Keratinocyte (primary cell): Measurements from ENCODE around the gene FAN1. TPM values are rescaled to one million over a fixed set of nuclear protein-coding genes. Genes with fewer than 3 reads are reported as not detected.
A peak's percentile ranks its signal among the peaks of the same experiment; 100 is the strongest.

Experiments
- DNase-seq: peaks from one replicate; pipeline ENCODE4 v3.0.0-alpha.2; 2011; ENCODE audit warnings: low read depth, missing footprints, low spot score
- FAIRE-seq: peaks from 2 replicates; lab custom pipeline; 2011; peaks lifted over from hg19 to GRCh38; lab: Jason Lieb, UNC
- H2AFZ ChIP-seq: 2 replicates; pipeline ENCODE4 v1.6.0; 2012; ENCODE audit warnings: low read length, control low read depth, inconsistent platforms; ENCODE audit not compliant: control insufficient read depth
- H3K27ac ChIP-seq: 2 replicates; pipeline ENCODE4 v1.5.1; 2011; ENCODE audit warnings: low read length; ENCODE audit not compliant: control insufficient read depth, insufficient read depth
- H3K27me3 ChIP-seq: 3 replicates; pipeline ENCODE4 v1.6.0; 2011; ENCODE audit warnings: low read length; ENCODE audit not compliant: control insufficient read depth, insufficient read depth; ENCODE audit errors: extremely low read depth
- H3K36me3 ChIP-seq, 2 experiments: 2 replicates in 1 of 2; 3 replicates in 1 of 2; pipeline ENCODE4 v1.5.1; 2011; ENCODE audit warnings: low read length in 2 of 2, mild to moderate bottlenecking in 1 of 2; ENCODE audit not compliant: control insufficient read depth in 2 of 2, insufficient read depth in 2 of 2; ENCODE audit errors: extremely low read depth in 1 of 2
- H3K4me1 ChIP-seq: 3 replicates; pipeline ENCODE4 v1.5.1; 2011; ENCODE audit warnings: low read length; ENCODE audit not compliant: control insufficient read depth, insufficient read depth; ENCODE audit errors: extremely low read depth
- H3K4me2 ChIP-seq: 3 replicates; pipeline ENCODE4 v1.6.0; 2011; ENCODE audit warnings: low read depth, low read length; ENCODE audit not compliant: control insufficient read depth, insufficient read depth; ENCODE audit errors: extremely low read depth
- H3K4me3 ChIP-seq, 3 experiments: fragments of 200-600 bp in 1 of 3; sonication (generic) in 1 of 3; 2 replicates in 2 of 3; 3 replicates in 1 of 3; pipeline ENCODE4 v1.5.1; 2011 to 2016; ENCODE audit warnings: low read length in 3 of 3, mild to moderate bottlenecking in 3 of 3, control low read depth in 2 of 3, inconsistent platforms in 1 of 3, low read depth in 1 of 3, mixed read lengths in 1 of 3, mixed run types in 1 of 3, moderate library complexity in 1 of 3; ENCODE audit not compliant: control insufficient read depth in 2 of 3, insufficient read depth in 2 of 3; ENCODE audit errors: extremely low read depth in 1 of 3
- H3K79me2 ChIP-seq: 2 replicates; pipeline ENCODE4 v1.6.0; 2012; ENCODE audit warnings: low read length; ENCODE audit not compliant: control insufficient read depth, insufficient read depth
- H3K9ac ChIP-seq: 3 replicates; pipeline ENCODE4 v1.6.0; 2011; ENCODE audit warnings: low read length; ENCODE audit not compliant: control insufficient read depth, insufficient read depth; ENCODE audit errors: extremely low read depth
- H3K9me1 ChIP-seq: 3 replicates; pipeline ENCODE4 v1.6.0; 2011; ENCODE audit warnings: low read length; ENCODE audit not compliant: control insufficient read depth, insufficient read depth; ENCODE audit errors: extremely low read depth
- H3K9me3 ChIP-seq: 2 replicates; pipeline ENCODE4 v1.5.1; 2012; ENCODE audit warnings: low read depth, low read length; ENCODE audit not compliant: control insufficient read depth
- H4K20me1 ChIP-seq: 3 replicates; pipeline ENCODE4 v1.6.0; 2011; ENCODE audit warnings: low read length; ENCODE audit not compliant: control insufficient read depth, insufficient read depth; ENCODE audit errors: extremely low read depth
- EZH2 ChIP-seq: IDR thresholded peaks from one replicate; pipeline ENCODE4 v1.6.1; 2012; ENCODE audit warnings: inconsistent platforms, mild to moderate bottlenecking, low read length, moderate library complexity
- dilution Hi-C: fragments of 300-500 bp; cut with MboI; formaldehyde crosslinking; loops from one replicate; pipeline ENCODE4 v1.7.0; 2020; ENCODE audit warnings: low sequenced_read_pairs; ENCODE audit not compliant: extremely low pct_ligation_motif_present
- polyA plus RNA-seq, 5 experiments: library from polyadenylated mRNA; depleted of rRNA in 3 of 5; stranded (reverse) in 3 of 5; stranded (forward) in 1 of 5; unstranded in 1 of 5; fragments of >200 nt; gene quantifications; 1 replicate in 1 of 5; 2 replicates in 3 of 5; 3 replicates in 1 of 5; pipeline versions ENCODE4 v1.2.1 to v1.2.3, GENCODE V29; 2011 to 2012; ENCODE audit warnings: missing spikeins in 2 of 5, low read depth in 1 of 5, low replicate concordance in 1 of 5
- TF ChIP-seq, protein P1 (sequence below), 3 experiments: IDR thresholded peaks in 1 of 3; conservative IDR thresholded peaks in 1 of 3; optimal IDR thresholded peaks in 1 of 3; 2 replicates in 2 of 3; 3 replicates in 1 of 3; pipeline versions ENCODE3 to v1.5.1; 2011; ENCODE audit warnings: low read length in 3 of 3, mild to moderate bottlenecking in 3 of 3, moderate library complexity in 2 of 3, control low read depth in 1 of 3, inconsistent platforms in 1 of 3; ENCODE audit not compliant: insufficient read depth in 2 of 3; ENCODE audit errors: extremely low read depth in 1 of 3

The FAN1 gene
- polyA plus RNA-seq, 1 donor (not counting 4 experiments of a cell fraction or from before 2014, with no cell fraction given) = 17.2 TPM

DNA sequence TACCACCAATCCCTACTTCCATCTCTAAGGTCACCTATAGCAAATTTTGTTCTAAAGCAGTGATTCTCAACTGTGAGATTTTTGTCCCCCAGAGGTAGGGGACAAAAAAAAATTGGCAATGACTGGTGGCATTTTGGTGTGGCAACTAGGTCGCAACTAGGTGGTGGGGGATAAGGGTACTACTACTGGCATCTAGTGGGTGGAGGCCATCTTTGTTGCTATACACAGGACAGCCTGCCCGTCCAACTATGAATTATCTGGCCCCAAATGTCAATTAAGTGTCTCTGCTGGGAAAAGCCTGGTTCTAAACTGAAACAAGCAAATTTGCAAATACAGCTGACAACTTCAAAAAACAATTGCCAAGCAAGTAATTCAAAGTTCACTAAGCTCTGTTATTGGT lies 86.3 kb downstream of the FAN1 start:
- FAIRE-seq (no peak), DNase-seq (no peak)
- H4K20me1 ChIP-seq = no peaks in the 10 kb centered on the region
- peaks cover 14% of the 10 kb centered on the region for H3K4me1 ChIP-seq
- H3K36me3 ChIP-seq = peaks cover 6 to 19% of the 10 kb centered on the region in 2 experiments
- TF ChIP-seq EZH2 = no peak
- TF ChIP-seq, protein P1, sequence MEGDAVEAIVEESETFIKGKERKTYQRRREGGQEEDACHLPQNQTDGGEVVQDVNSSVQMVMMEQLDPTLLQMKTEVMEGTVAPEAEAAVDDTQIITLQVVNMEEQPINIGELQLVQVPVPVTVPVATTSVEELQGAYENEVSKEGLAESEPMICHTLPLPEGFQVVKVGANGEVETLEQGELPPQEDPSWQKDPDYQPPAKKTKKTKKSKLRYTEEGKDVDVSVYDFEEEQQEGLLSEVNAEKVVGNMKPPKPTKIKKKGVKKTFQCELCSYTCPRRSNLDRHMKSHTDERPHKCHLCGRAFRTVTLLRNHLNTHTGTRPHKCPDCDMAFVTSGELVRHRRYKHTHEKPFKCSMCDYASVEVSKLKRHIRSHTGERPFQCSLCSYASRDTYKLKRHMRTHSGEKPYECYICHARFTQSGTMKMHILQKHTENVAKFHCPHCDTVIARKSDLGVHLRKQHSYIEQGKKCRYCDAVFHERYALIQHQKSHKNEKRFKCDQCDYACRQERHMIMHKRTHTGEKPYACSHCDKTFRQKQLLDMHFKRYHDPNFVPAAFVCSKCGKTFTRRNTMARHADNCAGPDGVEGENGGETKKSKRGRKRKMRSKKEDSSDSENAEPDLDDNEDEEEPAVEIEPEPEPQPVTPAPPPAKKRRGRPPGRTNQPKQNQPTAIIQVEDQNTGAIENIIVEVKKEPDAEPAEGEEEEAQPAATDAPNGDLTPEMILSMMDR (optimal IDR thresholded peaks at IDR 0.05 in 1 of 3, IDR thresholded peaks at IDR 0.05 in 1 of 3, conservative IDR thresholded peaks at IDR 0.05 in 1 of 3; ENCODE audit: extremely low read depth in 1 of 3, insufficient read depth in 2 of 3, low read length in 3 of 3) = peak in 1 of 3 experiments; percentile 31
- peak overlapping the region; percentile 95 for H3K9ac ChIP-seq
- H3K79me2 ChIP-seq = peaks cover 31% of the 10 kb centered on the region
- H3K9me1 ChIP-seq = no peaks in the 10 kb centered on the region
- peak overlapping the region; percentile 91 for H3K27ac ChIP-seq
- H3K27me3 ChIP-seq = no peaks in the 10 kb centered on the region
- no peaks in the 10 kb centered on the region for H3K9me3 ChIP-seq
- H3K4me3 ChIP-seq = peak overlapping the region; percentile 82 to 99 (median 96)
- H3K4me2 ChIP-seq = peak overlapping the region; percentile 89
- no peak overlapping the region for H2AFZ ChIP-seq
- dilution Hi-C loops = no loop called here

DNA sequence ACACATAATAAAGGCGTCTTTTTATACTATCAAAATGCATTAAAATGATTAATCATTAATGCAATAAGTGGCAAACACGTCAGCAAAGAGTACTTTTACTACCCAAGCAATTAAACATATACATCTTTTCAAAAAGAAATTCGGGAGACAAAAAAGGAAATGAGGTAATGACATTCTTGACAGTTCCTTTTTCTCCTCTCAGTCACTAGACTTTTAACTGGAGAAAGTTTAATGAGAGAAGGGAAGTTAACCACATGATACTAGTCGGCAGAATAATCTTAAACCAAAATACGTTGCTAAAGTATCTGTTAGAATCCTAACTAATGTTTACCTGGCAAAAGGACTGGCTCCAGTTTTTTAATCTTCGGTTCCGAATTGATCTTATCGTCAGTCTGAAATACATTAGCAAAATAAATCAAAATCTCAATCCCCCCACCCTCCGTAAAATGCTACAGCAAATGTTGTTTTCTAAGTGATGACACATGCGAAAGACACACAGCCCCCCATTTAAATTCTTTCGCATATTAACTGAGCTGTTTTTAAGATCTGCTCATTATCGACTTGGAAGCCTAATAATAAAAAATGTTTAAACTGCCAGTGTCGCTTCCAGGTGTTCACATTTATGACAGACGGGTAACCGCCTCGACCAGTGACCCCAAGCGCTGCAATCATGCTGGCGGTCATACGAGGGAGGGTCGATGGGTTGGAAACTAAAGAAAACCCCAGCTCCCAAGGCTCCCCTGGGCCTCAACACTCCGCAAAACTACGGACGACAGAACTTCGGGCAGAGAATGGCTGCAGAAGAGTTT lies 86.9 kb downstream of the FAN1 start:
- H3K79me2 ChIP-seq = peaks cover 29% of the 10 kb centered on the region
- no peaks in the 10 kb centered on the region for H4K20me1 ChIP-seq
- TF ChIP-seq, protein P1 (optimal IDR thresholded peaks at IDR 0.05 in 1 of 3, IDR thresholded peaks at IDR 0.05 in 1 of 3, conservative IDR thresholded peaks at IDR 0.05 in 1 of 3; ENCODE audit: extremely low read depth in 1 of 3, insufficient read depth in 2 of 3, low read length in 3 of 3) = no peak
- TF ChIP-seq EZH2 = no peak
- H3K36me3 ChIP-seq = peaks cover 4 to 12% of the 10 kb centered on the region in 2 experiments
- H2AFZ ChIP-seq = peak overlapping the region; percentile 86
- dilution Hi-C loops = no loop called here
- H3K9me1 ChIP-seq = no peaks in the 10 kb centered on the region
- H3K27ac ChIP-seq = peak overlapping the region; percentile 91
- no peaks in the 10 kb centered on the region for H3K27me3 ChIP-seq
- peak overlapping the region; percentile 82 to 99 (median 96) for H3K4me3 ChIP-seq
- H3K9me3 ChIP-seq = no peaks in the 10 kb centered on the region
- H3K4me2 ChIP-seq = peak overlapping the region; percentile 89
- H3K4me1 ChIP-seq = peaks cover 11% of the 10 kb centered on the region
- H3K9ac ChIP-seq = peak overlapping the region; percentile 95
- DNase-seq (no peak), FAIRE-seq (peak; percentile 53)
